Ishikawa (cell line): ENCODE data around the gene ADGRB2.

Experiments used
- CEBPB ChIP-seq: IDR thresholded peaks from 2 replicates; pipeline ENCODE4 v1.6.1; 2012
- EP300 ChIP-seq: IDR thresholded peaks from 2 replicates; pipeline ENCODE4 v1.6.1; 2012; ENCODE audit warnings: borderline replicate concordance
- TAF1 ChIP-seq: IDR thresholded peaks from 2 replicates; pipeline ENCODE4 v1.6.1; 2012; ENCODE audit warnings: low read depth, mild to moderate bottlenecking
- TEAD4 ChIP-seq: IDR thresholded peaks from 2 replicates; pipeline ENCODE4 v1.6.1; 2012
- ZBTB7A ChIP-seq: IDR thresholded peaks from 2 replicates; pipeline ENCODE4 v1.6.1; 2012; ENCODE audit warnings: low read depth
- TF ChIP-seq, protein P1 (sequence below): IDR thresholded peaks from 2 replicates; pipeline ENCODE4 v1.6.1; 2012
- TF ChIP-seq, protein P2 (sequence below): IDR thresholded peaks from 2 replicates; pipeline ENCODE4 v1.6.1; 2012; ENCODE audit warnings: low read depth, mild to moderate bottlenecking

DNA sequence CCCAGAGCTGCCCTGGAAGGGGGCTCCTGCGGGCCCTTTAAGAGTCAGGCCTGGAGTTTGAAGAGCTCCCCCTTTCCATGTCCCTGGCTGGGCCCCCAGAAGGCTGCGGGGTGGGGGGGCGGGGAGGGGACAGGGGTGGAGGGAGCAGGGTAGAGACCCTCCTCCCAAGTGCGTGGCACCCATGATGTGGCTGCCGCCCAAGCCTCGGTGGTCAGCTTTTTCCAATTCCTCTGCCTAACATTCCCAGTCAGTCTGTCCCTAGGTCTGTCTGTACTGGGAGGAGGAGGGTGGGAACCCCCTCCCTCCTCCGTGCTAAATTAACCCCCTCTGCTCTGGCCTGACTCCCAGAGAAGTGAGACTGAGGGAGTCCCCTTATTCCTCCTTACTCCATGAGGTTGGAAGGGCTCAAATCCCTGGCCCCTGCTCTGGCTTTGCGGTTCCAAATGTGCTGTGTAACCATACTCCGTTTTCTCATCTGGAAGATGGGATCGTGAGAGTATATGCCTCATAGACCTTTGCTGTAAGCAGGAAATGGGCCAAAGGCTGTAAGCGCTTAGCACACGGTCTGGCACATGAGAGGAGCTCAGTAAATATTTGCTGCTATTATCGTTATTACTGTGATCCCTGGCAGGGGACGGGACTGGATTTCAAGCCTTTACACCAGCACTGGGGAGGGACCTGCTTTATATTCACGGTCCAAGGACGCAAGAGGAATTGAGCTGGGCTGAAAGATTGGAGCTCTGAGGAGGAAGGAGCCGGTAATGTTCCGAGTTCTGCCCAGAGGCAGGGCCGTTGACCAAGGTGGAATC, 59.7 kb downstream of the ADGRB2 start:
- TF ChIP-seq EP300 = no peak; the same call in 1 of the 2 replicates
- TF ChIP-seq, protein P1, sequence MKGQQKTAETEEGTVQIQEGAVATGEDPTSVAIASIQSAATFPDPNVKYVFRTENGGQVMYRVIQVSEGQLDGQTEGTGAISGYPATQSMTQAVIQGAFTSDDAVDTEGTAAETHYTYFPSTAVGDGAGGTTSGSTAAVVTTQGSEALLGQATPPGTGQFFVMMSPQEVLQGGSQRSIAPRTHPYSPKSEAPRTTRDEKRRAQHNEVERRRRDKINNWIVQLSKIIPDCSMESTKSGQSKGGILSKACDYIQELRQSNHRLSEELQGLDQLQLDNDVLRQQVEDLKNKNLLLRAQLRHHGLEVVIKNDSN = no peak
- TF ChIP-seq TAF1 = no peak
- TF ChIP-seq, protein P2, sequence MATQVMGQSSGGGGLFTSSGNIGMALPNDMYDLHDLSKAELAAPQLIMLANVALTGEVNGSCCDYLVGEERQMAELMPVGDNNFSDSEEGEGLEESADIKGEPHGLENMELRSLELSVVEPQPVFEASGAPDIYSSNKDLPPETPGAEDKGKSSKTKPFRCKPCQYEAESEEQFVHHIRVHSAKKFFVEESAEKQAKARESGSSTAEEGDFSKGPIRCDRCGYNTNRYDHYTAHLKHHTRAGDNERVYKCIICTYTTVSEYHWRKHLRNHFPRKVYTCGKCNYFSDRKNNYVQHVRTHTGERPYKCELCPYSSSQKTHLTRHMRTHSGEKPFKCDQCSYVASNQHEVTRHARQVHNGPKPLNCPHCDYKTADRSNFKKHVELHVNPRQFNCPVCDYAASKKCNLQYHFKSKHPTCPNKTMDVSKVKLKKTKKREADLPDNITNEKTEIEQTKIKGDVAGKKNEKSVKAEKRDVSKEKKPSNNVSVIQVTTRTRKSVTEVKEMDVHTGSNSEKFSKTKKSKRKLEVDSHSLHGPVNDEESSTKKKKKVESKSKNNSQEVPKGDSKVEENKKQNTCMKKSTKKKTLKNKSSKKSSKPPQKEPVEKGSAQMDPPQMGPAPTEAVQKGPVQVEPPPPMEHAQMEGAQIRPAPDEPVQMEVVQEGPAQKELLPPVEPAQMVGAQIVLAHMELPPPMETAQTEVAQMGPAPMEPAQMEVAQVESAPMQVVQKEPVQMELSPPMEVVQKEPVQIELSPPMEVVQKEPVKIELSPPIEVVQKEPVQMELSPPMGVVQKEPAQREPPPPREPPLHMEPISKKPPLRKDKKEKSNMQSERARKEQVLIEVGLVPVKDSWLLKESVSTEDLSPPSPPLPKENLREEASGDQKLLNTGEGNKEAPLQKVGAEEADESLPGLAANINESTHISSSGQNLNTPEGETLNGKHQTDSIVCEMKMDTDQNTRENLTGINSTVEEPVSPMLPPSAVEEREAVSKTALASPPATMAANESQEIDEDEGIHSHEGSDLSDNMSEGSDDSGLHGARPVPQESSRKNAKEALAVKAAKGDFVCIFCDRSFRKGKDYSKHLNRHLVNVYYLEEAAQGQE = no peak
- no peak for TF ChIP-seq TEAD4
- TF ChIP-seq CEBPB = no peak
- TF ChIP-seq ZBTB7A = no peak
